ENCODE measurements around the gene RNF212.
A peak's percentile ranks its signal among the peaks of the same experiment; 100 is the strongest.

The RNF212 gene

DNA sequence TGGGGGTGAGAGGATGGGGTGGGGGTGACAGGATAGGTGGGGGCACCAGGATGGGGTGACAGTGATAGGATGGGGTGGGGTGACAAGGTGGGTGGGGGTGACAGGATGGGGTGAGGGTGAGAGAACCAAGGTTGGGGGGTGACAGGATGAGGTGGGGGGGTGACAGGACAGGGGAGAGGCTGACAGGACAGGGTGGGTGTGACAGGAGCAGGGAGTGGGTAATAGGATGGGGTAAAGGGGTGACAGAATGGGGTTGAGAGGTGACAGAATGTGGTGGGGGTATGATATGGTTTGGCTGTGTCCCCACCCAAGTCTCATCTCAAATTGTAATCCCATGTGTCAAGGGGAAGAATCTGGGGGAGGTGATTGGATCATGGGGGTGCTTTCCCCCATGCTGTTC is 26.0 kb downstream of the RNF212 start:
- no peak for DNase-seq

DNA sequence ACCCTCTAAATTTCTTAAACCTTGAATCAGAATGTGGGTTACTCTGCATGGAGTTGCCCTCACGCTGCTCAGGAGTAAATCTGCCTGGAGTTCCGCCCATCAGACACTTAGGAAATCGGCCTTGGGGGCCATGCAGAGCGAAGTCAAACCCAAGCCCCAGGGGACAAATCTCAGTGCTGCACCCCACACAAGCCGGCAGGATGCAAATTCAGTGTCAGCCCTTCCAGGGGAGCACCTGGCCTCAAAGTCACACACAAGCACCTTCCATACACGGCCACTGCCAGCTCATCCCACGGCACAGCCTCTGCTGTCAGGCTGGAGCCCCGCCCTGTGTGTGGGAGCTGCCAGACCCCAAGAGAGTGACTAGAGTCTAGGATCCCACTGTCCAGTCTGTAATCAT is 27.4 kb downstream of the RNF212 start:
- no peak for DNase-seq

DNA sequence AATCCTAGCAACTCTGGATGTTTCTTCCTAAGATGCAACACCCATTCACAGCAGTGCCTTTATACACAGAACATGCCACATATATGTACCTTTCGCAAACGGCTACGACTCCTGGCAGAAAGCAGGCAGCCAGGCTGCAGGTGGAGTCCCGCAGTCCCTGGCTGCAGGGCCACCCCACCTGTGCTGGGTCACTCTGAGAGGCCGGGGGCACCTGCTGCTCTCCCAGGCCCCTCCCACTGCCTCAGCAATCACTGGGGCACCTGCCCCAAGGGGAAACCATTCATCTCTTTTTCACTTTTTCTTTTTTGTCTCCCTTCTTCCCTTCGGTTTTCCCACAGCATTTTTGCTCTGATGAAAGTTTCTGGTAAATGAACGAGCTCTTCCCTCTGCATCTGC is 28.0 kb downstream of the RNF212 start:
- DNase-seq = no peak

DNA sequence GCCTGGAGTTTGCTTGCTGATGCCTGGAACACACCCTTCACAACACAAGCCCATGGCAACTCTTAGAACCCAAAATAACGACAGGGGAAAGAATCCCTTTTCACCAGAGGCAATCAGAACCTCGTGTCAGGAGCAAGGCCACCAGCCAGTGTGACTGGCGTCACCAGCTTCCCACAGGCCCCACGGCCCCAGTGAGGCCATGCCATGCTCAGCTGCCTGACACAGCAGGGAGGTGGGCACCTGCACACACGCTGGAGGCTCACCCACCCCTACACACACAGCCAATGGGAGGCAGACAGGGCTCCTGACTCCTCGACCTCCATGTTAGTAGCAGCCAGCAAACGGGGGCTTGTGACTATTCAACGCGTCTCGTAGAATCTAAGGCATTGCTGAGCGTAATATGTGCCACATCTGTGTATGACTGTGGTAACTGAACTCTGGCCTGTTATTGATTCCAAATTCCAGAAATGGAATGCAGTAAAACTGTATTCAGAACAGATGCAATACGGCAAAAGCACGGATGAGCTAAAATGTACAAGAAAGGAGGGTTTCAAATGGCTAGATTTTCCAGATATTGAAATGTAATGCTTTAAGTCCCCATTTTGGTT is 28.5 kb downstream of the RNF212 start:
- DNase-seq = no peak

DNA sequence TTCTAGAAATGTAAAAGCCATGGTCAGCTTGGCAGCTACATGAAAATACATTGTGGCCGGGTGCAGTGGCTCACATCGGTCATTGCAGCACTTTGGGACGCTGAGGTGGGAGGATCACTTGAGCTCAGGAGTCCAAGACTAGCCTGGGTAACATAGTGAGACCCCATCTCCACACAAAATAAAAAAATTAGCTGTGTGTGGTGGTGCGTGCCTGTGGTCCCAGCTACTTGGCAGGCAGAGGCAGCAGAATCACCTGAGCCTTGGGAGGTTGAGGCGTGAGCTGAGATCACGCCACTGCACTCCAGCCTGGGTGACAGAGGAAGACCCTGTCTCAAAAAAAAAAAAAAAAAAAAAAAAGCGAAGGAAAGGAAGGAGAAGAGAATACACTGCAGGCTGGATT is 29.0 kb downstream of the RNF212 start:
- DNase-seq = no peak

DNA sequence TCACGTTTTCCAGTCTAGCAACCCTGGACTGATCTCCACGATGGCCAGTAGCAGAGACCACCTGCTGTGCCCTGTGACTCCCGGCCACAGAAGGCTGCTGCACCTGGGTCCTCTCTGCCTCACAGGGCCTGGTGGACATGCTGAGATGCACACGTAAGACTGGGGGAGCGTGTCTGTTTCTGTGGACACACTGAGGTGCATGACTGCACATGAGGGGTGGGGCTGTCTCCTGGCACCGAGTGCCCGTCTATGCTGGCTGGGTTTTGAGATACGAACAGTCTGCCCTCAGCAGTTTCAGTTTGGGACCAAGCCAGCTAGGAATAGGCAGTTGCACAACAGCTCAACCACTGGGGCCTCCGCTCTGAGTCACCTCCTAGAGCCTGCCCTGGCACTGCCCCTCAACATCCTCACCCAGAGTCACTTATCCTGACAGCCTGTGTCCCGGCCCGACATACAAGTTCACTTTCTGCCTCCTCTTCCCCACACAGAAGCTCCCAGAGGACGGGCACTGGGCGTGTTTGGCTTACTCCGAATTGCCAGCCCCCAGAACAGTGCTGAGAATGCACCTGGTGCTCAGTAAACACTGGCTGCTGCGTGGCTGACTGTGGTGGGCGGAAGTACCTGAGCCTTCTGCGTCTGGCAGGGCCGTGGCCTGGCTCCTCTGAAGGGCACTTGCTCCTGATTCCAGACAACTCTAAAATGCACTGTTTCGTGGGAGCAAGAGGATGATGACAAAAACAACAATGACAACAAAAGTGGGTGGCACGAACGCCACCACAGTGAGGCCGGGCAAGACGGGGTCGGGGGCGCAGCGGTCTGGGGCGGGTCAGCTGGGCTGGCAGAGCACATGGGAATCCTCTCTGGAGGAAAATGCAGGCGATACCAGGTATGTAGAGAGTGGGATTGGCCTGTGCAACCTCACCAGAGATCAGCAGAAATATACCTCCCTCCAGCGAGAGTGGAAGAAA is 30.9 kb downstream of the RNF212 start:
- DNase-seq = peak; percentile 98

DNA sequence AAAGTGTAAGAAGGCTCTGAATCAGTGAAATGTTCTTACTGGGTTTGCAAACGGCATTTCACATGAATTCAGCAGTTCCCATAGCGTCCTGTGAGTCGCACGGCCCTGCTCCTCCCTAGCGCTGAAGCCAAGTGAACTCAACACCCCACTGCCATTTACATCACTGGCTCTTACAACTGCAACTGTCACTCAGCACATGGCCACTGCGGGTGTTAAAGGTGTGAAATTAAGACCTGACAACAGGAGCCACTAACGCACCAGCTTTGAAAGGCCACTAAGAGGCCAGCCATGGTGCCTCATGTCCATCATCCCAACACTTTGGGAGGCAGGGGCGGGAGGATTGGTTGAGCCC is 31.7 kb downstream of the RNF212 start:
- no peak for DNase-seq

DNA sequence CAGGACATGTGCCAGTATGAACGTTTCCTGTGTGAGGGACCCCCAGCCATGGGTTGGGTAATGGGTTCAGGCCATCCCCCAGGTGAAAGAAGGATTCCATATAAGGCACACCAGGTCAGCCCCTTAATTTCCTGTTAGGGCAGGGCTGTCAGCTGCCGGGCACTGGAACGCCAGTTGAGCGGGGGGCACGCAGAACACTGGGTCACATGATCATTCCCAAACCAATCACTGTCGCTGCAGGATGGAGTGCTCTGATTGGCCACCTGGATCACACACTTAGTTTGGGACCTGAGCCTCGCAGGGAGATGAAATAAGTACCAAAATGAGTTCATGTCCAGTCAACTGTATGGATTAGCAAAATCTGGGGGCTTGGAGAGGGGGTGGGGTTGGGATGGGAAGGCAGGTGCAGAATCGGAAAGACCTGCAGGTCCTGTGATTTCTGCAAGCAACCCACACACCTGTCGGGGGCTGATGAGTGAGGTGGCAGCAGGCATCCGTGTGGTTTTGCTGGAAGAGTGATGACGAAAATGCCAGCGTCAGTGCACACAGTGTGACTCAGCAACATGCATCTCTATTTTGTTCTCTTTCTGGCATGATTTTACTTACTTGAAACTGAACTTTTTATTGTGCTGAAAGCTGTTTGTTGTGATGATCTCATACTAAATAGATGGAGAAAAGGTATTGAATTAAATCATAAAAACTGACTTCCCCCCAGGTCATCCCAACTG is 32.2 kb downstream of the RNF212 start:
- DNase-seq = no peak

DNA sequence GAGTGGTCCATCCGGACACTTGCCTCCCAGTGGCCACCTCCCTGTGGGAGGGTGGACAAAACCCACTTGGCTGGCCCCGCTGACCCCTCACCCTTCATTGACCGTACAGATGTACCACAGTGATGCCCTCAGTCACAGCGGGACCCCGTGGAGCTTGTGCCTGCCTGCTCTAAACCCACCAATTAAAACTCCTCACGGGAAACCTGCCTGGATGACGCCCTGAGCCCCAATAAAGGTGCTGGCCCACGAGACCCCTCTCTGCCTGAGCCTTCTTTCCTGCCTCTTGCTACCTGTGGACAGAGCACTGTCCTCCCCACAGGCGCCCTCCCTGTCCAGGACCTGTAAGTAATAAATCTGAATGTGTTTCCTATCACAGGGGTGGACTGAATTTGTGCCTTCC is 32.9 kb downstream of the RNF212 start:
- DNase-seq = no peak

DNA sequence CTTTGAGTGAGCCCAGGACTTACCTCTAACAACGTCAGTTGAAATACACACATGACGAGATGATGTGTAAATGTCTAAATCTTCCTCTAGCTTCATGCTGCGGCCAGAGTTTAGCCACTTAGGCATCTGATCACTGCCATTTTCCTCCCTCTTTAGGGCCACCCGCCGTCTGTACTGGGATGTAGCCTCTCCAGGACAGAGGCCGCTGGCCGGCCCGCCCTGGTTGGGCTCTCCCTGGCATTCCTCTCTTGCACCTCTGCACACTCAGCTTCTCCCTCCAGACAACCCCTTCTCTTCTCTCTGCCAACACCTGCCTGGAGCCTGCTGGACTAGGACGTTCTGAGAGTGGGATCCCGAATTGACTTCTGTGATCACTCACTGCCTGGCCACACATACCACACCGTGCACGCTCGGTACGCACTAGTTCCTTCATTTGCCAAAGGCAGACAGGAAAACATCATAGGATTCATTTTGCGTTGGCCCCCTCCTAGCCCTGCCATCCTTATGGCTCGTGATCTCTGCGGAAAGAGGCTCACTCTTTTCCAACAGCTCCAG is 33.6 kb downstream of the RNF212 start:
- no peak for DNase-seq

DNA sequence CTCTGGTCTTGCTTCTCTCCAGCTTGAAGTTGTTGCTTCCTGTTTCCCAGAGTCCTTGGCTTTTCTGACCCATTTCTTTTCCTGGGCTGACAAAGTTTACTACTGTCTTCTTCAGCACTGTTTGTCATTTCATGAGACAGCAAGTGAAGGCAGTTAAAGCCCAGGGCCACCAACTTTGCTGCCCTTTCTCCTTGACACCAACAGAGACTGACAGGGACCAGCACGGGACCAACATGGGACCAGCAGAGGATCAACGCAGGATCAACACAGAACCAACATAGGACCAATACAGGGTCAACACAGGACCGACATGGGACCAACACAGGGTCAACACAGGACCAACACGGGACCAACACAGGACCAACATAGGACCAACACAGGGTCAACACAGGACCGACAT is 34.9 kb downstream of the RNF212 start:
- no peak for DNase-seq

DNA sequence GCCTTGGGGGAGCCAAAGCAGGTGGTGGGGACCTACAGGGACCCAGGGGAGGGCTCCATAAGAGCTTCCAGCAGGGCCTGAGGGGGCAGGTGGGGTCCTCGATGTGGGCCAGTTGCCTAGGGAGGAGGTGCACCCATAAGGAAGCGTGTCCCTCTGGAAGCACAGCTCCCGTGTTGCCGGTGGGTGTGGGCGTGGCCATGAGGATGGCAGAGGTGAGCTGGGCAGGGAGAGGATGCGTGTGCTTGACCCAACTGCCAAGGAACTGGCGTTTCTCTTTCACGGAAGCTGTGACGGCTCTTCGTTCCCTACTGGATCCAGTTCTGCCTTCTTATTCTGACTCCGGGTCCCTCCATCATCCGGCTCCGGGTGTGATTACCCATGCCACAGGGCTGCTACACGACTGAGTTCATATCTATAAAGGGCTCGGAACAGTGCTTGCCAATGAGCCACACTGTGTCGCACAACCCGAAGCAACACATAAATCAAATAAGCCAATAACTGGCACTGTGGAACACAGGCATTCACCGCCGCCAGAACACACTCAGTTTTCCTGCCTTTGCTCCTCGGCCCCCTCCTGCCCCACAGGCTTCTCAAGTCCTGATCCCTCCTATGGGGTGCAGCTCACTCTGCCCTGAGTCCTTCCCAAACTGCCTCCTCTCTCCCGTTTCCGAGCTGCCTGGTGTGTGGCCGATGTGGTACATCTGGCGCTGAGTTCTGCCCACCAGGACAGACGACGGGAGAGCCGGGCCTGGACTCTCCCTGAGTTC is 35.5 kb downstream of the RNF212 start:
- DNase-seq = no peak

DNA sequence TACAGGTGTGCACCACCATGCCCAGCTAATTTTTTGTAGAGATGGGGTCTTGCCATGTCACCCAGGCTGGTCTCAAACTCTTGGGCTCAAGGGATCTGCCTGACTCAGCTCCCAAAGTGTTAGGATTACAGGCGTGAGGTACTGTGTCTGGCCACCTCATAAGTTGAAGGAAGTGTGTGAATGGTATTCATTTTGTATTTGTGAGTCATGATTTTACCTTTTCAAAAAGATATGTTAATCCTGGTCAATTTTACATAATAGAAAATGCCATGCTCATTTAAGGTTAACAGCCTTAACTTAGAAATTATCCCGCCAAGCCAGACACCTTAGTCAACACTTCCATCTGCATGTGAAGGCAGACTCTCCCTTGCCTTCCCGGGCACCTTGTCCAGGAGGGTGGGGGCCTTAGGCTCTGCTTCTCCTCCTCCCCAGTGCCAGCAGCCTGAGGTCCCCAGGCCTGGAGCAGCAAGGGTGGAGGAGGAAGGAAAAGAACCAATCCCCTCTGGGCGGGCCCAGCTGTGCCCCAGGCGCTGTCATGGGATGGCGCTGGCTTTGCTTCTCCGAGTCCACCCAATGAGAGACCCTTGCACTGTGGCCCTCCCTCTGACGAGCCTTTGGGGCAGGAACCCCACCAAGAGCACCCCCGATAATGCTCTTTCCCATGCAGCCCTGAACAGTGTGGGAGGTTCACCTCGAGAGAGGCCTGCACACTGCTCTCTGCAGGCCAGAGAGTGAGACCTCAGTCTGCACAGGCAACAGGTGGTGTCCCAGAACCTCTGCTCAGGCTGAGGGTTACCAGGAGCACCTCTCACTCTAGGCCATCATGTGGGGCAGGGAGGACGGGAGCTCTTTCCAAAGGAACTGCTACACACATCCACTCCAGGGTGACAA is 37.3 kb downstream of the RNF212 start:
- no peak for DNase-seq

DNA sequence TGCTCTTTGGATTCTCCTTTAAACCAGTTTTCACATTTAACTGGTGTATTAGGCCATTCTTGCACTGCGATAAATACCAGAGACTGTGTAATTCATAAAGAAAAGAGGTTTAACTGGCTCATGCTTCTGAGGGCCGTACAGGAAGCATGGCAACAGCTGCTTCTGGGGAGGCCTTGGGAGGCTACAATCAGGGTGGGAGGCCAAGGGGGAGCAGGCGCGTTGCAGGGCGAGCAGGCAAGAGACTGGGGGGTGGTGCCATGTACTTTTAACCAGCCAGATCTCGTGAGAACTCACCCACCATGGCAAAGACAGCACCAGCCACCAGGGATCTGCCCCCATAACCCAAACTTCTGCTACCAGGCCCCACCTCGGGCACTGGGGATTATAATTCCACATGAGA is 38.1 kb downstream of the RNF212 start:
- DNase-seq = no peak

DNA sequence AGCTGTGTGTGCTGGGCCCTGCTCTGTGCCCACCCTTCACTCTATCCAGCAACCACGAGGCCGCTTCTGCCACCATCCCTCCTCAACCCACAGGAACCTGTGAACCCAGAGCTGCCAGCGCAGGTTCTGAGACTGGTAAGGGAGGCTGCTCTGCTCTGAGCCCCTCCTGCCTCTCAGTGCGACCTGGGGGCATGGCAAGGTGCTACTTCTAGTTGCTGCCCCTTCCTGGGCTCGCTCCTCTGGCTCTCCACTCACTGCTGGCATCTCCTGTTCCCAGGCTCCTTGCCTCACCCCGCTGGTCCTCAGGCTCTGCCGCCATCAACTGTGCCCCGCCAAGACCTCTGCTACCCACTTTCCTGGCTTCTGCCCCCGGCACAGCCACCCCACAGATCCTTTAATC is 39.3 kb downstream of the RNF212 start:
- DNase-seq = no peak

DNA sequence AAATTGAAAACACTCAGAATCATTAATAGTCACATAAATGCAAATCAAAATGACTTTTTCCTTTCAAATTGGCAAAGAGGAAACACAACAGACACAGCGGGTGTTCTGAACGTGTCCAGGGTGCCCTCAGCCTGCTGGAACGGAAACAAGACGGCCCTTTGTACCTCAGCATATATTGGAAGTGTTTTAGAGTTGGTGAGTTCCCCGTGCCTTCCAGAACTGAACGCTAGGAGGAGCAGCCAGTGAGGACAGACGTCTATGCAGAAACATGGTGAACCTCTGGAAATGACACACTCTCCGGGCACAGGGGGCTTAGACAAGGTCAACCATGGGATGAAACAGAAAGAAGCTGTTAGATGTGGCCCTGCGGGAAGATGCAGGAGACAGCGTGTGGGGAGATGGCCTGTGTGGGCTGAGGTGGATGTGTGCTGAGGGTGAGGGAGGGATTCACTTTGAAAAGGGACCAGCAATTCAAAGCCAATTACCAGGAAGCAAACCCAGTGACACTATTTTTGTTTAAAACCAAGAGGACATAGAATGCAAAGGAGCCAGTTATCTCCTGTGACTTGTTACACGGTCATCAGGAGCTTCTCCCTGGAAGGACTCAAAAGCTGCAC is 40.4 kb downstream of the RNF212 start:
- peak; percentile 78 for DNase-seq

DNA sequence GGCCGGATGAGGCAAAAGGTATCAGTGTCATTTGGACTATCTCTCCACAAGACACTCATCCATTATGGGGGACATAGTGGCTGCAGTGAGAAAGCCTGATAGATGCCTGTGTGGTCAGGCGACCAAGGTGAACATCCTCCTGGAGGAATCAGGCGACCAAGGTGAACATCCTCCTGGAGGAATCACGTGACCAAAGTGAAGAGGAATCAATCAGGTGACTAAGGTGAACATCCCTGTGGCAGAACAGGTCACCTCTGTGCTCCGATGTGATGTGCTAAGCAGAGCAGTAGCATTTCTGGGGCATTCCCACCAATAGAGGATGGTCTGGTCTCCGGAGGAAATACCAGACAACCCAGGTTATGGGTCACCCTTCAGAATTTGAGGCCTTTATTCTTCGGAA is 44.0 kb downstream of the RNF212 start:
- no peak for DNase-seq

DNA sequence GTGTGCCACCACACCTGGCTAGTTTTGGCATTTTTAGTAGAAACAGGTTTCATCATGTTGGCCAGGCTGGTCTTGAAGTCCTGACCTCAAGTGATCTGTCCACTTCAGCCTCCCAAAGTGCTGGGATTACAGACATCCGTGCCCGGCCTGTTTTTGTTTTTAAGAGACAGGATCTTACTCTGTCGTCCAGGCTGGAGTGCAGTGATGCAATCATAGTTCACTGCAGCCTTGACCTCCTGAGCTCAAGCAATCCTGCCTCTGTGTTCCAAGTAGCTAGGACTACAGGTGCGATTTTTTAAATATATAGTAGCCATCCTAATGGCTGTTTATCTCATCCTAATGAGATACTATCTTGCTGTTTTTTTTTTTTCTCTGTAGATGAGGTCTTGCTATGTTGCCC is 47.6 kb downstream of the RNF212 start:
- DNase-seq = no peak

DNA sequence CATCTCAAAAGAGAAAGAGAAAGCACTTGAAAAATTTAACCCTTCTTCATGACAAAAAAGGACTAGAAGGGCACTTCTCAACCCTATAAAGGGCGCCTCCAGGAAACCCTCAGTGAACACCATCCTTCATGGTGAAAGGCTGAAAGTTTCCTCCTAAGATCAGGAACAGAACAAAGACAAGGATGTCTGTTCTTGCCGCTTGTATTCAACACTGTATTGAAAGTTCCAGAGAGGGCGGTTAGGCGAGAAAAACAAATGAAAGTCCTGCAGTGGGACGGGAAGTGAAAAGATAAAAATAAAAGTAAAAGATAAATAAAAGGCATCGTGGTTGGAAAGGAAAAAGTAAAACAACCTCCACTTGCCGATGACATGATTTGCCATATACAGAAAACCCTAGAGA is 50.9 kb downstream of the RNF212 start:
- no peak for DNase-seq

DNA sequence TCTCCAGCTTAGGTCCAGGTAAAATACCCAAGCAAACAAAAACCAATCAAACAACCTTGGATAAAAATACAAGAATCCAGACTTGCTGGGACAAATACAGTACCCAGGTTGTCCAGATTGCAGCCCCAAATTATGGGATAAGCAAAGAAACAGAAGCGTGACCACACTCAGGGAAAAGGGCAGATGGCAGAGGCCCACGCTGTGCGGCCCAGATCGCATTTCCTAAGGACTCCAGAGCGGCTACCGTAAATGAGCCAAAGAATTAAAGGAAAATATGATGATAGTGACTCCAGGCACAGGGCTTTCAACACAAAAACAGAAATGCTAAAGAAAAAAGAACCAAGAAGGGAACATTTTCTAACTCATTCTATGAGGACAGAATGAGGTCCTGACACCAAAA is 51.6 kb downstream of the RNF212 start:
- DNase-seq = no peak

DNA sequence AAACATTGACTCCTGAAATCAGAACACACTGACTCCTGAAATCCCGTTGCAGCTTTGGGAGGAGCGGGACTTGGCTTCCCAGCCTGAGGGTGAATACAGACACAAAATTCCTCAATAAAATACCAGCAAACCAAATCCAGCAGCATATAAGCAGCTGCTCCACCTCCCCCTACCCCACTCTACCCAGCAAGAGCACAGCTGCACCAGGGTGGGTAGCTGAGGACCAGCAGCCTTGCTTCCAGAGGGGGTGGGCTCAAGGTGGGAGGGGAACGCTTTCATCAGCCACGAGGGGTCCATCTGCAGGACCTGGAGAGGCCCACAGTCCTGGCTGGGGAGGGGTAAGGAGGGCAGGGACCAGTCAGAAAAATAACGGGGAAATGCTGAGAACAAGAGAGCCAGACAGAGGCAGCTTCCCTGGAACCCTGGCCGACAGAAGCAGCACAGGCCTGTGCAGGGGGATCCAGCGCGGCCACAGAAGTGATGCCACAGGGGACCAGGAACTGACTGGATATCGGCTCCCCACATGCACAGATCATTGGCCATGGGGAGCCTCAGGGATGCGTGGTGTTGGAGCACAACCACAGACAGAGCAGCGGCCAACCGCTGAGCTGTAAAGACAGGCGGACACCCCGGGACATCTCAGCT is 52.2 kb downstream of the RNF212 start:
- DNase-seq = no peak
